MV-4-11 (cell line): ENCODE measurements around the gene RNF39.
A peak's percentile ranks its signal among the peaks of the same experiment; 100 is the strongest.
"Not testable (repeated sequence)": the region's sequence is repeated elsewhere in the genome, so short reads cannot be mapped to it uniquely, and the experiment has no call there.

Experiments used
- DNase-seq: peaks from one replicate; lab custom pipeline; 2025; lab: John Stamatoyannopoulos, UW

RNF39 gene

GRCh38 chr6:30075094-30075789 lies at the start of gene RNF39:
Gene RNF39 (minus strand): TSS chr6:30075769. CDS start chr6:30075585, 184 bp downstream.
- no peak for DNase-seq

GRCh38 chr6:30122515-30122914 lies 46.9 kb upstream of the RNF39 start:
- DNase-seq: peak; percentile 71

GRCh38 chr6:30121446-30122366 lies 46.1 kb upstream of the RNF39 start:
- DNase-seq: no peak

GRCh38 chr6:30118691-30119090 lies 43.1 kb upstream of the RNF39 start:
- not testable (repeated sequence) for DNase-seq

GRCh38 chr6:30116724-30117123 lies 41.2 kb upstream of the RNF39 start:
- no peak for DNase-seq

GRCh38 chr6:30113841-30114240 lies 38.3 kb upstream of the RNF39 start:
- DNase-seq: no peak

GRCh38 chr6:30113003-30113759 lies 37.6 kb upstream of the RNF39 start, which contains the start of gene TRIM31:
Gene TRIM31 (minus strand): TSS chr6:30113090. CDS start chr6:30112805, 285 bp downstream.
- peak; percentile 5 for DNase-seq

GRCh38 chr6:30112402-30112994 lies 36.9 kb upstream of the RNF39 start:
- DNase-seq: no peak

GRCh38 chr6:30111266-30111856 lies 35.8 kb upstream of the RNF39 start:
- no peak for DNase-seq

GRCh38 chr6:30104661-30105060 lies 29.1 kb upstream of the RNF39 start:
- no peak for DNase-seq

- no peak for DNase-seq
Observed at GRCh38 chr6:30103872-30104179, 28.3 kb upstream of the RNF39 start.

- peak; percentile 83 for DNase-seq
Observed at GRCh38 chr6:30102970-30103871, 27.7 kb upstream of the RNF39 start.

GRCh38 chr6:30102414-30102969 lies 26.9 kb upstream of the RNF39 start:
- peak; percentile 95 for DNase-seq

- DNase-seq: peak; percentile 77
Observed at GRCh38 chr6:30101444-30102413, 26.2 kb upstream of the RNF39 start.

- DNase-seq: peak; percentile 54
Observed at GRCh38 chr6:30100585-30101443, 25.2 kb upstream of the RNF39 start.

- no peak for DNase-seq
Observed at GRCh38 chr6:30100154-30100553, 24.6 kb upstream of the RNF39 start.

- DNase-seq: no peak
Observed at GRCh38 chr6:30097902-30098768, 22.6 kb upstream of the RNF39 start.
